GM12875 (cell line): ENCODE data around the gene MAP3K7.

Experiments
- H3K4me3 ChIP-seq: one replicate; pipeline ENCODE4 v1.5.1; 2011; ENCODE audit warnings: low read depth, low read length, control low read depth
- TF ChIP-seq, protein P1 (sequence below): IDR thresholded peaks from 2 replicates; pipeline ENCODE4 v1.5.1; 2011; ENCODE audit warnings: low read depth, mild to moderate bottlenecking, control low read depth, inconsistent platforms, low read length, moderate library complexity, borderline replicate concordance; ENCODE audit not compliant: insufficient read depth

Gene MAP3K7

DNA sequence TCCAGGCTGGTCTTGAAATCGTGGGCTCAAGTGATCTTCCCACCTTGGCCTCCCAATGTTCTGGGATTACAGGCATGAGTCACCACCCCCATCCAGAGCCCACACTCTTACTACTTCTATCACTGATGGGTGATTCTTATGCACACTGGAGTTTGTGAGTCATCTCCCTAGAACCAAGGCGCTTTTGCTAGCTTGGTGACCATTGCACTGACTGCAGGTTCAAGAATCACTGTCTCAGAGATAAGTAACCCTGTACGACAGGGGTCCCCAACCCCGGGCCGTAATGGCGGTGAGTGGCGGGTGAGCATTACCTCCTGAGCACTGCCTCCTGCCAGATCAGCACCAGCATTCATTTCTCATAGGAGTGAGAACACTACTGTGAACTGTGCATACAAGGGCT, 118.8 kb downstream of the MAP3K7 start:
- TF ChIP-seq, protein P1, sequence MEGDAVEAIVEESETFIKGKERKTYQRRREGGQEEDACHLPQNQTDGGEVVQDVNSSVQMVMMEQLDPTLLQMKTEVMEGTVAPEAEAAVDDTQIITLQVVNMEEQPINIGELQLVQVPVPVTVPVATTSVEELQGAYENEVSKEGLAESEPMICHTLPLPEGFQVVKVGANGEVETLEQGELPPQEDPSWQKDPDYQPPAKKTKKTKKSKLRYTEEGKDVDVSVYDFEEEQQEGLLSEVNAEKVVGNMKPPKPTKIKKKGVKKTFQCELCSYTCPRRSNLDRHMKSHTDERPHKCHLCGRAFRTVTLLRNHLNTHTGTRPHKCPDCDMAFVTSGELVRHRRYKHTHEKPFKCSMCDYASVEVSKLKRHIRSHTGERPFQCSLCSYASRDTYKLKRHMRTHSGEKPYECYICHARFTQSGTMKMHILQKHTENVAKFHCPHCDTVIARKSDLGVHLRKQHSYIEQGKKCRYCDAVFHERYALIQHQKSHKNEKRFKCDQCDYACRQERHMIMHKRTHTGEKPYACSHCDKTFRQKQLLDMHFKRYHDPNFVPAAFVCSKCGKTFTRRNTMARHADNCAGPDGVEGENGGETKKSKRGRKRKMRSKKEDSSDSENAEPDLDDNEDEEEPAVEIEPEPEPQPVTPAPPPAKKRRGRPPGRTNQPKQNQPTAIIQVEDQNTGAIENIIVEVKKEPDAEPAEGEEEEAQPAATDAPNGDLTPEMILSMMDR, result no peak
- H3K4me3 ChIP-seq, result no peak overlapping the region

DNA sequence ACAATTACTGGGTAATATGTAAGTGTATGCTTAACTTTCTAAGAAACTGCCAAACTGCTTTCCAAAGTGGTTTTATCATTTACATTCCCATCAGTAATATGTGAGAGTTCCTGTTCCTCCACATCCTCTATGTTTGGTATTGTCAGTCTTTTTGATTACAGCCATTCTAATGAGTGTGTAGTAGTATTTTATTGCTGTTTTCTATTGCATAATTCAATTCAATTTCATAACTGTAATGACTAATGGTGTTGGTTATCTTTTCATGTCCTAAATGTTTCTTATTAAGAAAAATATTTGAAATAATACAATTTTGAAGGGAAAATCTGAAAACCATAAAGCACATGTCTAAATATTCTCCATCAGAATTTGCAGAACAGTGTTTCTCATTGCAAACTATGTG, 119.3 kb downstream of the MAP3K7 start:
- H3K4me3 ChIP-seq, result no peak overlapping the region
- TF ChIP-seq, protein P1, result no peak

DNA sequence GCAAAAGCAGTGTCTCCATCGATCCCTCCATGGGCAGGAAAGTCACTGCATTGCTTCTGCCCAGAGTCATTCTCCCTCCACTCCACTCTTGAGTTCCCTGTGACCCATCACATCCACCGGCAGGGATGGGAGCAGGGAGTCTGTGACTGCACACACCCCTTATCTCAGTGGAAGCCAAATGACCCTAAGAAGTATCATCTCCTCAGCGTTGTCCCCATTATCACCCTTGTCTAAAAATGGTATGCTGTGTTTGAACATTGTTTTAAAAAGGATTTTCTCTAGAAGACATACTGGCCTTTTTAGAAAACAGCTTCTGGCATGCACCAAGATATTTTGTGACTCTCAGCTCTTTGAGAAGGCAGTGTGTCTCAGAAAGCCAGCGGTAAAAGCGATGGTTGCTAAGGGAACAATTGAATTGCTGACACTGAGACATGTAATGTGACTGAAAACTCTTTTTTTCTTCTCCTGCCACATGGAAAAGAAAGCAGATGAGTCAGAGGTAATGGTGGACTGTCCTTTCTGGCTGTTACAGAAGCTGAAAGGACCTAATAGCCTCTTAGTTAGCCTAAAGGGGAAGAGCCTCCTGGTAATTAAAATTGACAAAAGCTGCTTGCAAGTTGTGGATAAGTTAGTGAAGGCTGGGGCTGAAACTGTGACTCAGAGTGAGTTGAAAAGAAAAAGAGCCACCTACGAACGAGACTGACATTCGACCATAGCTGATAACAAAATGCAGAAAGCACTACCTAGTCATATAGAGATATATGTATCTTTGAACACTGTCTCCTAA, 120.5 kb downstream of the MAP3K7 start:
- TF ChIP-seq, protein P1, result no peak
- no peak overlapping the region for H3K4me3 ChIP-seq

DNA sequence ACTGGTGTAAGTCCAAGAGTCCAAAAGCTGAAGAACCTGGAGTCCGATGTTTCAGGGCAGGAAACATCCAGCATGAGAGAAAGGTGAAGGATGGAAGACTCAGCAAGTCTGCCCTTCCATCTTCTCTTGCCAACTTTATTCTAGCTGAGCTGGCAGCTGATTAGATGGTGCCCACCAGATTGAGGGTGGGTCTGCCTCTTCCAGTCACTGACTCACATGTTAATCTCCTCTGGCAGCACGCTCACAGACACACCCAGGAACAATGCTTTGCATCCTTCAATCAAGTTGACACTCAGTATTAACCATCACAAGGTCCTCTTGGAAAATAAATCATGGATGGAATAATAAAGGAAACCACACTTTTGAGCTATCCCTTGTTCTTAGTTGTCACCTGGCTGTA, 121.2 kb downstream of the MAP3K7 start:
- H3K4me3 ChIP-seq, result no peak overlapping the region
- TF ChIP-seq, protein P1, result no peak

DNA sequence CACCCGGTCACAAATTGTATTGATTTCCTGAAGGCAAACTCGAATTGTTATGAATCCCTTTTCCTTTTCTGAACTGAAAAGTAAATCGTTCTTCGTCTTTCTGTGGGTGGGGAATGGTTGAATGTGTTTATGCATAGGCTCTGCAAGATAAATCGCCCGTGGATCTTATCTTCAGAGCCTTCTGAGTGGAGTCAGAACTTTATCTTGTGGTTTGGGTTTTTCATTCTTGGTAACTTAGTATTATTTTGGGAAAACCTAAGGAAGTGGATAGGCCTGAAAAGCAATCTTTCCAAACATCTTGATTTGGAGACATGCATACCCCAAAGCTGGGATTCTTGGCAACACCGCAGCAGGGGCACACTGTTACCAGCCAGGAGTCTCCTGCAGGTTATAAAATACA, 122.4 kb downstream of the MAP3K7 start:
- no peak overlapping the region for H3K4me3 ChIP-seq
- TF ChIP-seq, protein P1, result no peak

DNA sequence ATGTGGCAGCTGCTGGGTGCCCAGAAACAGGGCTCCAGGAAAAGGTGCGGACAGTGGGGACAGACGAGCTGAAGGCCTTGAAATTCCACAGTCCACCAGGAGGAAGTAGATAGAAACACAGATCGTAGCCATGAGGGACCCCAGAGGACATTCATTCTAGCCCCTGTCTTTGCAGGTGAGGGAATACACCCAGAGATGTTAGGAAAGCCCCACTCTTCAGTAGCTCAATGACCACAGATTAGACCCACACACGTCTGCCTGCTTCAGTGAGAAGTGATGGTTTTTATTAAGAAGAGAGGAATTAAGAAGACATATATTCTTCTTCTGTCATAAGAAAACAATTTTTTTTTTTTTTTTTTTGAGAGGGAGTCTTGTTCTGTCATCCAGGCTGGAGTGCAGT, 123.0 kb downstream of the MAP3K7 start:
- no peak overlapping the region for H3K4me3 ChIP-seq
- TF ChIP-seq, protein P1, result no peak
